GM06990 (cell line): ENCODE measurements around the gene ZNF232.
A peak's percentile ranks its signal among the peaks of the same experiment; 100 is the strongest.

ENCODE experiments used
- DNase-seq: peaks from one replicate; pipeline ENCODE4 v3.0.0-alpha.2; 2011; ENCODE audit not compliant: insufficient read length; ENCODE audit errors: extremely low read depth
- H3K27me3 ChIP-seq: replicated peaks from 2 replicates; pipeline ENCODE4 v1.6.0; 2011; ENCODE audit warnings: low read length; ENCODE audit not compliant: control insufficient read depth, insufficient read depth
- H3K36me3 ChIP-seq: 2 replicates; pipeline ENCODE4 v1.5.1; 2011; ENCODE audit warnings: low read length; ENCODE audit not compliant: control insufficient read depth, insufficient read depth
- H3K4me3 ChIP-seq: replicated peaks from 2 replicates; pipeline ENCODE4 v1.5.1; 2011; ENCODE audit warnings: low read depth, mild to moderate bottlenecking, control low read depth, low read length
- TF ChIP-seq, protein P1 (sequence below): IDR thresholded peaks from 2 replicates; pipeline ENCODE4 v1.5.1; 2011; ENCODE audit warnings: low read length, control low read depth, mild to moderate bottlenecking, inconsistent platforms; ENCODE audit not compliant: insufficient read depth, poor library complexity, severe bottlenecking

Gene ZNF232

GRCh38 chr17:5118219-5118618, 6.5 kb upstream of the ZNF232 start:
- Histone ChIP-seq H3K36me3 (no peaks in the 10 kb centered on the region; the same call in 1 of the 2 replicates), H3K4me3 (no peak overlapping the region), H3K27me3 (no peaks in the 10 kb centered on the region)
- no peak for DNase-seq
- TF ChIP-seq, protein P1, sequence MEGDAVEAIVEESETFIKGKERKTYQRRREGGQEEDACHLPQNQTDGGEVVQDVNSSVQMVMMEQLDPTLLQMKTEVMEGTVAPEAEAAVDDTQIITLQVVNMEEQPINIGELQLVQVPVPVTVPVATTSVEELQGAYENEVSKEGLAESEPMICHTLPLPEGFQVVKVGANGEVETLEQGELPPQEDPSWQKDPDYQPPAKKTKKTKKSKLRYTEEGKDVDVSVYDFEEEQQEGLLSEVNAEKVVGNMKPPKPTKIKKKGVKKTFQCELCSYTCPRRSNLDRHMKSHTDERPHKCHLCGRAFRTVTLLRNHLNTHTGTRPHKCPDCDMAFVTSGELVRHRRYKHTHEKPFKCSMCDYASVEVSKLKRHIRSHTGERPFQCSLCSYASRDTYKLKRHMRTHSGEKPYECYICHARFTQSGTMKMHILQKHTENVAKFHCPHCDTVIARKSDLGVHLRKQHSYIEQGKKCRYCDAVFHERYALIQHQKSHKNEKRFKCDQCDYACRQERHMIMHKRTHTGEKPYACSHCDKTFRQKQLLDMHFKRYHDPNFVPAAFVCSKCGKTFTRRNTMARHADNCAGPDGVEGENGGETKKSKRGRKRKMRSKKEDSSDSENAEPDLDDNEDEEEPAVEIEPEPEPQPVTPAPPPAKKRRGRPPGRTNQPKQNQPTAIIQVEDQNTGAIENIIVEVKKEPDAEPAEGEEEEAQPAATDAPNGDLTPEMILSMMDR = no peak

- DNase-seq = peak; percentile 11
- Histone ChIP-seq H3K4me3 (no peak within 1 kb of the TSS), H3K36me3 (no peaks in the 10 kb centered on the region; the same call in 1 of the 2 replicates), H3K27me3 (no peaks in the 10 kb centered on the region)
- TF ChIP-seq, protein P1 = no peak
These were observed 4.3 kb upstream of the ZNF232 start, which contains the start of gene USP6 for GRCh38 chr17:5115673-5116651. TSS of gene USP6 (plus strand) at chr17:5116032. CDS start at chr17:5130368, 14,336 bp downstream.

- DNase-seq = peak; percentile 15
- H3K27me3 ChIP-seq = no peaks in the 10 kb centered on the region
- H3K4me3 ChIP-seq = peak overlapping the region; percentile 96
- peaks cover 8% of the 10 kb centered on the region for H3K36me3 ChIP-seq
- TF ChIP-seq, protein P1 = no peak
These were observed 862 bp downstream of the ZNF232 start for GRCh38 chr17:5110816-5111215.

DNA sequence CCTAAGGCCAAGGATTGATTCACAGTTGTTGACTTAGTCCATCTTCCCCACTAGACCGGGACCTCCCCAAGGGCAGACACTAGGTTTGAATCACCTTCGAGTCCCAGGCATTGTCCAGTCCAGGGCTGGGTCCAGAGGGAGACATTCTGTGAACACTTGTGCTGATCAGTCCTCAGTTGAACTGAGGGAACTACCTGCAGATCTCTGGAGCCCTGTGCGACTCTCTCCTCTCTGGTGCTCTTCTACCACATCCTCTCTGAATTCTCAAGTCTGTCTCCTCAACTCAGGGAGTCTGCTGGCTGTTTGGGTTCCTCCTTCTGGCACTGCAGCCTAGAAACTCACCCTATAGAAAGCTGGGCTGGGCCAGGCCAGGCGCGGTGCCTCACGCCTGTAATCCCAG, 10.8 kb downstream of the ZNF232 start:
- Histone ChIP-seq H3K27me3 (no peaks in the 10 kb centered on the region), H3K4me3 (no peak overlapping the region), H3K36me3 (no peaks in the 10 kb centered on the region; the same call in 1 of the 2 replicates)
- TF ChIP-seq, protein P1 = no peak
- DNase-seq = no peak

- TF ChIP-seq, protein P1 = no peak
- no peaks in the 10 kb centered on the region for H3K36me3 ChIP-seq
- no peaks in the 10 kb centered on the region for H3K27me3 ChIP-seq
- H3K4me3 ChIP-seq = no peak overlapping the region
- no peak for DNase-seq
These were observed 12.4 kb downstream of the ZNF232 start for GRCh38 chr17:5099271-5099670.
